ENCODE measurements around the gene COL2A1. TPM values are rescaled to one million over a fixed set of nuclear protein-coding genes. Genes with fewer than 3 reads are reported as not detected.
A peak's percentile ranks its signal among the peaks of the same experiment; 100 is the strongest.

The COL2A1 gene
- total RNA-seq = 1 to 10 TPM in 2 of 4 donors, under 1 TPM in 2; 0.16 to 4.2 (median 1.9) TPM

GRCh38 chr12:48004053-48004941 lies at the start of gene COL2A1:
TSS of gene COL2A1 (minus strand) at chr12:48004476. CDS start at chr12:48004321, 155 bp downstream.
- H3K4me3 ChIP-seq = peak within 1 kb of the TSS in 2 of 4 donors; percentile 24 to 41
- H3K4me1 ChIP-seq = peaks cover 28 to 44% (median 41%) of the 10 kb centered on the region in 4 donors
- intact Hi-C loops (cut with DNase I; ENCODE audit: low total_unique reads) = no loop called here

DNA sequence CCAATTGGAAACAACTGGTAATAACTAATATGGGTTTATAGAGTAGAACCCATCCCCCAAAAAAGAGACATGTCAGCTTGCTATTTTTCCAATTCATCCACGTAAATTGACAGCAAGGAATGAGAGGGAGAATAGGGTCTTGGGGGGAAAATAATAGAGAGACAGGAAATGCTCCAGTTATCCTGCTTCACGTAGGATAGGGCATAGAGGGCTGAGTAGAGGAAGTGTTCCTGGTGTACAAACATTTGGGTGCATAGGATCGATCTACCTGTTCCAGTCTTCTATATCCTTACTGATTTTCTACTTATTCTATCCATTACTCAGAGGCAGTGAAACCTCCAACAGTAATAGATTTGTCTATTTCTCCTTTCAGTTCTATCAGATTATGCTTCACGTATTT lies 49.6 kb upstream of the COL2A1 start:
- no peaks in the 10 kb centered on the region for H3K27me3 ChIP-seq
- no peak overlapping the region for H3K27ac ChIP-seq
- no peak for DNase-seq
- in situ Hi-C loops (cut with MboI; ENCODE audit: low pct_ligation_motif_present in 1 of 4, low pct_unique_long_range_greater_than_20kb in 1 of 4, low sequenced_read_pairs in 3 of 4) (no loop called here), intact Hi-C loops (cut with DNase I; ENCODE audit: low total_unique reads) (no loop called here)
- no peaks in the 10 kb centered on the region for H3K4me1 ChIP-seq
- no peaks in the 10 kb centered on the region for H3K9me3 ChIP-seq
- H3K36me3 ChIP-seq = peaks cover 0 to 6% (median 3%) of the 10 kb centered on the region in 4 donors
- 93 to 94% methylated on average over 4 of the region's 4 CpGs for WGBS, 2 donors (ENCODE audit: low coverage in 1 of 2)
- H3K4me3 ChIP-seq = no peak overlapping the region
- TF ChIP-seq CTCF (IDR thresholded peaks at IDR 0.05) = no peak
- no peak for TF ChIP-seq POLR2AphosphoS5 (IDR thresholded peaks at IDR 0.05)
- no peak for TF ChIP-seq POLR2A (IDR thresholded peaks at IDR 0.05)
- no peak for TF ChIP-seq EP300 (IDR thresholded peaks at IDR 0.05; ENCODE audit: low read depth)

More at GRCh38 chr12:48004053-48004941, at the start of gene COL2A1:
- in situ Hi-C loops (cut with MboI; ENCODE audit: low pct_ligation_motif_present in 1 of 4, low pct_unique_long_range_greater_than_20kb in 1 of 4, low sequenced_read_pairs in 3 of 4) = no loop called here
- Histone ChIP-seq H3K36me3 (no peaks in the 10 kb centered on the region), H3K27ac (no peak within 1 kb of the TSS), H3K27me3 (peaks cover 97% of the 10 kb centered on the region), H3K9me3 (no peaks in the 10 kb centered on the region)
- TF ChIP-seq CTCF (IDR thresholded peaks at IDR 0.05) (no peak), POLR2A (IDR thresholded peaks at IDR 0.05) (no peak)
- 2 to 3% methylated on average over 6 to 53 of the region's 83 CpGs for whole genome bisulfite sequencing, 2 donors (ENCODE audit: low coverage in 1 of 2)
- no peak for DNase-seq

DNA sequence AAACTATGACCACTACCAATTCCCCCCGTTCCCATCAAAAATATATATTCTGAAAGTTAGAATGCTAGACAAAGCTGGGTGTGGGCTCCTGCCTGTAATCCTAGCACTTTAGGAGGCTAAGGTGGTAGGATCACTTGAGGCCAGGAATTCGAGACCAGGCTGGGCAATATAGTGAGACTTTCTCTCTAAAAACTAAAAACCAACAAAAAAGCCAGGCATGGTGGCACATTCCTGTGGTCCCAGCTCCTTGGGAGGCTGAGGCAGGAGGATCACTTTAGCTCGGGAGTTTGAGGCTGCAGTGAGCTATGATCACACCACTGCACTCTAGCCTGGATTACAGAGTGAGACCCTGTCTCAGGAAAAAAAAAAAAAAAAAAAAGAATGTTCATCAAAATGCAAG lies 48.8 kb upstream of the COL2A1 start:
- Histone ChIP-seq H3K27ac (no peak overlapping the region), H3K27me3 (no peaks in the 10 kb centered on the region), H3K9me3 (no peaks in the 10 kb centered on the region), H3K4me3 (no peak overlapping the region), H3K4me1 (no peaks in the 10 kb centered on the region), H3K36me3 (no peaks in the 10 kb centered on the region)
- in situ Hi-C loops (cut with MboI; ENCODE audit: low pct_ligation_motif_present in 1 of 4, low pct_unique_long_range_greater_than_20kb in 1 of 4, low sequenced_read_pairs in 3 of 4) = no loop called here
- DNase-seq = no peak
- WGBS, 2 donors (ENCODE audit: low coverage in 1 of 2) = 95 to 100% methylated on average over 2 to 3 of the region's 3 CpGs
- intact Hi-C loops (cut with DNase I; ENCODE audit: low total_unique reads) = no loop called here
- TF ChIP-seq POLR2A (IDR thresholded peaks at IDR 0.05) = no peak
- no peak for TF ChIP-seq POLR2AphosphoS5 (IDR thresholded peaks at IDR 0.05)
- TF ChIP-seq CTCF (IDR thresholded peaks at IDR 0.05) = no peak
- no peak for TF ChIP-seq EP300 (IDR thresholded peaks at IDR 0.05; ENCODE audit: low read depth)

GRCh38 chr12:48051681-48052080 lies 47.4 kb upstream of the COL2A1 start:
- intact Hi-C loops (cut with DNase I; ENCODE audit: low total_unique reads) = no loop called here
- Histone ChIP-seq H3K27me3 (no peaks in the 10 kb centered on the region), H3K9me3 (no peaks in the 10 kb centered on the region), H3K4me1 (no peaks in the 10 kb centered on the region), H3K36me3 (peaks cover 0 to 14% (median 3%) of the 10 kb centered on the region in 4 donors), H3K4me3 (no peak overlapping the region), H3K27ac (no peak overlapping the region)
- TF ChIP-seq POLR2A (IDR thresholded peaks at IDR 0.05) (no peak), EP300 (IDR thresholded peaks at IDR 0.05; ENCODE audit: low read depth) (no peak), POLR2AphosphoS5 (IDR thresholded peaks at IDR 0.05) (no peak), CTCF (IDR thresholded peaks at IDR 0.05) (no peak)
- in situ Hi-C loops (cut with MboI; ENCODE audit: low pct_ligation_motif_present in 1 of 4, low pct_unique_long_range_greater_than_20kb in 1 of 4, low sequenced_read_pairs in 3 of 4) = no loop called here
- 85 to 95% methylated on average over 2 of the region's 2 CpGs for WGBS, 2 donors (ENCODE audit: low coverage in 1 of 2)
- DNase-seq = no peak

Measured in transverse colon (tissue), 4 donors.